Activated CD8-positive, alpha-beta T cell treated with anti-CD3 and anti-CD28 coated beads for 36 hours (primary cell): Measurements from ENCODE around the gene TAF1C. TPM values are rescaled to one million over a fixed set of nuclear protein-coding genes. Genes with fewer than 3 reads are reported as not detected.

Experiments used
- ATAC-seq: fragments of 200-7000 bp; cut with Tn5 transposase; one replicate; pipeline ENCODE4 v1.10.0; 2021; ENCODE audit warnings: mild to moderate bottlenecking, moderate library complexity
- CTCF ChIA-PET: fragments of 350-600 bp; sonication (Branson Sonifier 250); formaldehyde crosslinking; loops from one replicate; lab custom pipeline; 2021; ENCODE audit warnings: antibody characterized with exemption; lab: Charles Lee
- POLR2A ChIA-PET: fragments of 350-600 bp; sonication (Branson Sonifier 250); formaldehyde crosslinking; loops from one replicate; lab custom pipeline; 2021; ENCODE audit warnings: antibody characterized with exemption; lab: Charles Lee
- DNase-seq: peaks from one replicate; pipeline ENCODE4 v3.0.0-alpha.2; 2020
- H3K27ac Mint-ChIP-seq: one replicate; pipeline ENCODE4 v1.8.0; 2021; ENCODE audit warnings: mild to moderate bottlenecking, mixed read lengths
- H3K27me3 Mint-ChIP-seq: one replicate; pipeline ENCODE4 v1.8.0; 2021; ENCODE audit warnings: mixed read lengths
- H3K36me3 Mint-ChIP-seq: one replicate; pipeline ENCODE4 v1.8.0; 2021; ENCODE audit warnings: low read depth, mixed read lengths
- H3K4me1 Mint-ChIP-seq: one replicate; pipeline ENCODE4 v1.8.0; 2021; ENCODE audit warnings: low read depth, mixed read lengths
- H3K4me3 Mint-ChIP-seq: one replicate; pipeline ENCODE4 v1.8.0; 2021; ENCODE audit warnings: mild to moderate bottlenecking, moderate library complexity, mixed read lengths
- H3K9me3 Mint-ChIP-seq: one replicate; pipeline ENCODE4 v1.8.0; 2021; ENCODE audit warnings: mixed read lengths
- intact Hi-C: fragments of 100-400 bp; cut with micrococcal nuclease; formaldehyde crosslinking; loops from one replicate; pipeline ENCODE4 v1.10.0; 2022
- total RNA-seq, 2 experiments: library from RNA; stranded (reverse); gene quantifications; one replicate each; pipeline ENCODE4 v1.2.3, GENCODE V29; 2021
- TF ChIP-seq, protein P1 (sequence below): fragments of 200-600 bp; IDR thresholded peaks from one replicate; pipeline ENCODE4 v1.8.0; 2022; ENCODE audit warnings: antibody characterized with exemption, mild to moderate bottlenecking

TAF1C gene, protein sequence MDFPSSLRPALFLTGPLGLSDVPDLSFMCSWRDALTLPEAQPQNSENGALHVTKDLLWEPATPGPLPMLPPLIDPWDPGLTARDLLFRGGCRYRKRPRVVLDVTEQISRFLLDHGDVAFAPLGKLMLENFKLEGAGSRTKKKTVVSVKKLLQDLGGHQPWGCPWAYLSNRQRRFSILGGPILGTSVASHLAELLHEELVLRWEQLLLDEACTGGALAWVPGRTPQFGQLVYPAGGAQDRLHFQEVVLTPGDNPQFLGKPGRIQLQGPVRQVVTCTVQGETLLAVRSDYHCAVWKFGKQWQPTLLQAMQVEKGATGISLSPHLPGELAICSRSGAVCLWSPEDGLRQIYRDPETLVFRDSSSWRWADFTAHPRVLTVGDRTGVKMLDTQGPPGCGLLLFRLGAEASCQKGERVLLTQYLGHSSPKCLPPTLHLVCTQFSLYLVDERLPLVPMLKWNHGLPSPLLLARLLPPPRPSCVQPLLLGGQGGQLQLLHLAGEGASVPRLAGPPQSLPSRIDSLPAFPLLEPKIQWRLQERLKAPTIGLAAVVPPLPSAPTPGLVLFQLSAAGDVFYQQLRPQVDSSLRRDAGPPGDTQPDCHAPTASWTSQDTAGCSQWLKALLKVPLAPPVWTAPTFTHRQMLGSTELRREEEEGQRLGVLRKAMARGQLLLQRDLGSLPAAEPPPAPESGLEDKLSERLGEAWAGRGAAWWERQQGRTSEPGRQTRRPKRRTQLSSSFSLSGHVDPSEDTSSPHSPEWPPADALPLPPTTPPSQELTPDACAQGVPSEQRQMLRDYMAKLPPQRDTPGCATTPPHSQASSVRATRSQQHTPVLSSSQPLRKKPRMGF
- 10 to 100 TPM; 59.3 to 62.6 TPM for total RNA-seq

DNA sequence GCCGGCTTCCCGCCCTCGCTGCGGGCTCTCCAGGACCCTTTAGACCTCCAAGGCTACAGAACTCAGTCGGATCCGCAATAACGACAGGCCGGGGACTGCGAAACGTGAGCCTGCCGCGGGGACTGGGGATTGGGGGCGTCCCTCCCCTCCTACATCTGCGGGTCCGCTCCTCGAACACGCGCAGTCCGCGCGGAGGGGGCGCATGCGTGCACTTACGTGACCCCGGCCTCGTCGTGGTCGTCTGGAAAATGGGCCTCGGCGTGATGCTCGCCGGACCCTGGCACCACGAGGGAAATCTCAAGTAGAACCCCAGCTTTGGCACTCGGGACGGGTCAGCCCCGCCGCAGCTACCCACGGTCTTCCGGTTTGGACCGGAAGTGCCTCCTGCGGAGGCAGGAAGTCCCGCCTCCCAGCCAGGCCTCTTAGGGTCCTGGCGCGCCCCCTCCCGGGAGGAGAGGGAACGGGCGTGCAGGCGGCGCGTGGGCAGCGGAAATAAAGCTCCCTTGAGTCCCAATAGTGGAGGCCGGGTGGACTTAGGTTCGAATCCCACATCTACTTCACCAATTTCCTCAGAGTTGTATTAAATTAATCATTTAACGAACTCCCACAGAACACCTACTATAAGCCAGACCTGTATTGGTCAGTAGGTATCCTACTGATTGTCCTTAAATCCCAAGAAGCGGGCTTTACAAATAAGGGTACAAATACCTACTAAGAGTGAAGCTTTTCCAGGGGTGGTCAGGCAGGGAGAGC is at the start of gene TAF1C:
TAF1C (minus strand) TSS at position 373 of the 753 bp plus-strand sequence. CDS start 2,069 bp downstream, outside the sequence.
- Mint-ChIP-seq H3K27me3 (no peaks in the 10 kb centered on the region), H3K9me3 (no peaks in the 10 kb centered on the region), H3K27ac (peak within 1 kb of the TSS; percentile 95), H3K4me3 (peak within 1 kb of the TSS; percentile 94), H3K36me3 (peaks cover 19% of the 10 kb centered on the region), H3K4me1 (peaks cover 14% of the 10 kb centered on the region)
- peak; percentile 97 for DNase-seq
- ATAC-seq = peak; percentile 98
- TF ChIP-seq, protein P1, sequence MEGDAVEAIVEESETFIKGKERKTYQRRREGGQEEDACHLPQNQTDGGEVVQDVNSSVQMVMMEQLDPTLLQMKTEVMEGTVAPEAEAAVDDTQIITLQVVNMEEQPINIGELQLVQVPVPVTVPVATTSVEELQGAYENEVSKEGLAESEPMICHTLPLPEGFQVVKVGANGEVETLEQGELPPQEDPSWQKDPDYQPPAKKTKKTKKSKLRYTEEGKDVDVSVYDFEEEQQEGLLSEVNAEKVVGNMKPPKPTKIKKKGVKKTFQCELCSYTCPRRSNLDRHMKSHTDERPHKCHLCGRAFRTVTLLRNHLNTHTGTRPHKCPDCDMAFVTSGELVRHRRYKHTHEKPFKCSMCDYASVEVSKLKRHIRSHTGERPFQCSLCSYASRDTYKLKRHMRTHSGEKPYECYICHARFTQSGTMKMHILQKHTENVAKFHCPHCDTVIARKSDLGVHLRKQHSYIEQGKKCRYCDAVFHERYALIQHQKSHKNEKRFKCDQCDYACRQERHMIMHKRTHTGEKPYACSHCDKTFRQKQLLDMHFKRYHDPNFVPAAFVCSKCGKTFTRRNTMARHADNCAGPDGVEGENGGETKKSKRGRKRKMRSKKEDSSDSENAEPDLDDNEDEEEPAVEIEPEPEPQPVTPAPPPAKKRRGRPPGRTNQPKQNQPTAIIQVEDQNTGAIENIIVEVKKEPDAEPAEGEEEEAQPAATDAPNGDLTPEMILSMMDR = peak; percentile 86
- intact Hi-C loops = loop anchor here (5.0 kb wide), 1 partner anchor 100 kb away; no protein-coding TSS in a partner anchor
- ChIA-PET CTCF (interaction anchor here (0.6 to 7.8 kb wide), 38 partner anchors 10 to 378 kb away, joined by 3 to 102 read pairs (median 4); partner anchors contain the start of genes DNAAF1, HSDL1, MBTPS1 and OSGIN1), POLR2A (interaction anchor here (1.2 to 2.5 kb wide), 2 partner anchors 71 to 98 kb away, joined by 4 to 10 read pairs; partner anchors contain the start of gene MBTPS1)

DNA sequence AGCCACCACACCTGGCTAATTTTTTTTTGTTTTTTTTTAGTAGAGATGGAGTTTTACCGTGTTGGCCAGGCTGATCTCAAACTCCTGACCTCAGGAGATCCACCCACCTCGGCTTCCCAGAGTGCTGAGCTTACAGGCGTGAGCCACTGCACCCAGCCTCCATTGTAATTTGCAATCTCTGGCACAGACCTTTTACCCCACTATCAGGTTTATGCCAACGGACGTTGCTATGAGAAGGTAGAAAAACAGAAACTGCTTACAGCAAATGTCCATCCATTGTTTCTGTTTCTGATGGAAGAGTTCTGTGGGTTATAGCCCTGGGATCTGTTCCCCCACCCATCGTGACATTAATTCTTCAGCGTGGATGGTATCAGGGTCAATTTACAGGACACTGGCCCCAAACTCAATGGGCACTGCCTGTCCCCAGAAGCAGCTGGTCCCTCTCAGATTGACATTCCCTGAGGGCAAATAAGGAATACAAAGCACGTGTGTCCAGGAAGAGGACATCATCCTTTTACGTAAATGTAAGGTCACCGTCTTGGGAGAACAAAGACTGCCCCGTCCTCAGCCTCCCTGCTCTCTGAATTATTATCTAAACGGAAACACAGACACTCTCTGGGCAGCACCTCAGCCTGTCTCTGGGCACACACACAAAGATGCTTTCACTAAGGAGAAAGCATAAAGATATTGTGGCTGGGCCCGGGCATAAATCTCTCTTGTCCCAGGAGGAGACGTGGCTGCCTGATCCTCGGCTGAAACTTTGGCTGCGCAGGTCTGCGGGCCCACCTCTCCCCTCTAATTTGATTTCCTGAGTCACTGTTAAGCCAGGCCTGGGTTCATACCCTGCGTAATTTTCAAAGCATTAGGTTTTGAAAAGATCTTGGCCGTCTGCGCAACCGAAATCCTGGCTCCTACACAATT is 47.7 kb upstream of the TAF1C start:
- no peaks in the 10 kb centered on the region for H3K9me3 Mint-ChIP-seq
- TF ChIP-seq, protein P1 = no peak
- intact Hi-C loops = no loop called here
- H3K4me3 Mint-ChIP-seq = no peak overlapping the region
- no peak overlapping the region for H3K27ac Mint-ChIP-seq
- ATAC-seq = no peak
- ChIA-PET POLR2A (no interaction called here), CTCF (no interaction called here)
- H3K4me1 Mint-ChIP-seq = no peaks in the 10 kb centered on the region
- no peaks in the 10 kb centered on the region for H3K36me3 Mint-ChIP-seq
- H3K27me3 Mint-ChIP-seq = peaks cover 12% of the 10 kb centered on the region
- no peak for DNase-seq

DNA sequence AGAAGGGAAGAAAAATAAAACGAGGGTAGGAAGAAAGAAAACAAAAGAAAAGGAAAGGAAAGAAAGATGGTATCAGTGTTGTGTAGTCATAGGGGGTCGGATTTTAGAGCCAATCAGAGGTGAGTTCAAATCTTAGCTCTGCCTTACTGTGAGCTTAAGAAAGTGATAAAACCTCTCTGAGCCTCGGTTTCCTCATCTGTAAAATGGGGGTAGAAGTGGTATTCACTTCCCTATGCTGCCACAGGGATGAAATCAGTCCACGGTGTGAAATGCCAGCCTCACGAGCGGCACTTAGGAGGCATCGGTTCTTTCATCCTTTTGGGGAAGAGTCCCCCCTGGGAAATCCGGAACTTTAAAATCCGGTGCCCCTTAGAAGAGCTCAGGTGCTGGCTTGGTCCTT is 46.9 kb upstream of the TAF1C start:
- DNase-seq = no peak
- intact Hi-C loops = no loop called here
- no peak overlapping the region for H3K27ac Mint-ChIP-seq
- no peak overlapping the region for H3K4me3 Mint-ChIP-seq
- no peaks in the 10 kb centered on the region for H3K4me1 Mint-ChIP-seq
- H3K36me3 Mint-ChIP-seq = no peaks in the 10 kb centered on the region
- ChIA-PET POLR2A (no interaction called here), CTCF (no interaction called here)
- peaks cover 4% of the 10 kb centered on the region for H3K27me3 Mint-ChIP-seq
- no peak for ATAC-seq
- H3K9me3 Mint-ChIP-seq = no peaks in the 10 kb centered on the region
- TF ChIP-seq, protein P1 = no peak

DNA sequence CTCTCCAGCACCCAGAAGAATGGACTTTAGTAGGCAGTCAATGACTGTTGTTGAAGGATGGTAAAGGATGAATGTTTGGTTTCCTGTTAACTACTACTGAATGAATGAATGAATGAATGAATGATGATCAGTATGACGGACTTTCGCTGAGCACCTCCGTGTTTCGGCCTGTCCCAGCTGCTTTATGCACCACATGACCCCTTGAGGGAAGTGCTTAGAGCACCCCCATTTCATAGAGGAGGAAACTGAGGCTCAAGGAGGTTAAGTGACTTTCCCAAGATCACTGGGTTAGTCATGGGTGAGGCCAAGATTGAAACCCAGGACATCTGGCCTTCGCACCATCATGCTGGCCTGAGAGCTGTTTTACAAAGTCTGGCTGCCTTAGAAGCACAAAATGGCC is 46.1 kb upstream of the TAF1C start:
- ATAC-seq (no peak), DNase-seq (no peak)
- Mint-ChIP-seq H3K27ac (no peak overlapping the region), H3K4me1 (no peaks in the 10 kb centered on the region), H3K4me3 (no peak overlapping the region), H3K27me3 (peaks cover 4% of the 10 kb centered on the region), H3K9me3 (no peaks in the 10 kb centered on the region), H3K36me3 (no peaks in the 10 kb centered on the region)
- ChIA-PET CTCF (no interaction called here), POLR2A (no interaction called here)
- intact Hi-C loops = no loop called here
- TF ChIP-seq, protein P1 = no peak
